ENCODE data around the gene PARD3. TPM values are rescaled to one million over a fixed set of nuclear protein-coding genes. Genes with fewer than 3 reads are reported as not detected.

The PARD3 gene
- 0.56 TPM for total RNA-seq (2013)
- polyA plus RNA-seq = under 1 TPM in 1 of 3 donors, not detected in 2; 0.51 TPM
- 0.08 and 0.14 TPM in 2 replicates for polyA minus RNA-seq
- 0 to 5.8 (median 0.17) reads per million in 11 experiments for total RNA-seq

DNA sequence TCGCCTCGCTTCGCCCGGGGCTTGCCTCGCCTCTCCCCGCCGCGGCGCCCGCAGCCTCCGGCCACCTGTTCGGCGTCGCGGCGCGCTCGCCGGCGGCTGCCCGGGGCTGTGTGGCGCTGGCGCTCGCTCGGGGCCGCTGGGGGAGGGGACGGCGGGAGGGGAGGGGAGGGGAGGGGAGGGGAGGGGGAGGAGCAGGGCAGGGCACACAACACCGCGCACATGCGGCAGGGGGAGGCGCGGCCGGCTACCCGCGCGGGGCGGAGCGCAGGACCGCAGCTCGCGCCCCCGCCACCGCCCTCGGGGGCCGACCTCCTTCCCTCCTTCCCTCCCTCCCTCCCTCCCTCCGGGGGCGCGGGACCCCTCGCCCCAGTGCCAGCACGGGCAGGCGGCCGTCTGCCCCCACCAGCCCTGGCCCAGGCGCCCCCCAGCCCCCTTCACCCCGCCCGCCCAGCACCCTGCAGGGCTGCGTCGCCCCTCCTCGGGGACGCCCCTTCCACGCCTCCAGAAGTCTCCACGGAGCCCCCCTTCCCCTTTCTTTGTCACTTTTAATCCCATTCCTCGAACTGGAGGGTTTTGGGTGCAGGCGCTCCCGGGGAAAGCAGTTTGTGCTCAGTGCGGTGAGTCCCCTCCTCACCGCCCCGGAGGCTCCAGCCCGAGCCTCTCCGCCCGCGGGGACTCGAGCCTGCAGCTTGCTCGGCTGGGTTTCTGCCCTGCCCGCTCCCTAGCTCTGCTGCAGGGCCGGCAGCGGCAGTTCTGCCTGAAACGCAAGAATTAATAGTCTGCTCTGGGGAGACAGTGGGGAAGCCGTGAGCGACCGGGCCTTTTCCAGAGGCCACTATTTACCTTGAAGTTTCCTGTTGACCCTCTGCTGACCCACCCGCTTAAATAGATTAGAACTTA is at the start of gene PARD3:
PARD3 (minus strand) TSS at position 112 of the 900 bp plus-strand sequence. CDS start 301 bp downstream, outside the sequence.
- H3K4me2 ChIP-seq (replicated peaks; ENCODE audit: extremely low read depth, low read length, poor library complexity, severe bottlenecking) = peak within 1 kb of the TSS; percentile 44
- TF ChIP-seq, protein P1, sequence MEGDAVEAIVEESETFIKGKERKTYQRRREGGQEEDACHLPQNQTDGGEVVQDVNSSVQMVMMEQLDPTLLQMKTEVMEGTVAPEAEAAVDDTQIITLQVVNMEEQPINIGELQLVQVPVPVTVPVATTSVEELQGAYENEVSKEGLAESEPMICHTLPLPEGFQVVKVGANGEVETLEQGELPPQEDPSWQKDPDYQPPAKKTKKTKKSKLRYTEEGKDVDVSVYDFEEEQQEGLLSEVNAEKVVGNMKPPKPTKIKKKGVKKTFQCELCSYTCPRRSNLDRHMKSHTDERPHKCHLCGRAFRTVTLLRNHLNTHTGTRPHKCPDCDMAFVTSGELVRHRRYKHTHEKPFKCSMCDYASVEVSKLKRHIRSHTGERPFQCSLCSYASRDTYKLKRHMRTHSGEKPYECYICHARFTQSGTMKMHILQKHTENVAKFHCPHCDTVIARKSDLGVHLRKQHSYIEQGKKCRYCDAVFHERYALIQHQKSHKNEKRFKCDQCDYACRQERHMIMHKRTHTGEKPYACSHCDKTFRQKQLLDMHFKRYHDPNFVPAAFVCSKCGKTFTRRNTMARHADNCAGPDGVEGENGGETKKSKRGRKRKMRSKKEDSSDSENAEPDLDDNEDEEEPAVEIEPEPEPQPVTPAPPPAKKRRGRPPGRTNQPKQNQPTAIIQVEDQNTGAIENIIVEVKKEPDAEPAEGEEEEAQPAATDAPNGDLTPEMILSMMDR (IDR thresholded peaks at IDR 0.05) = no peak
- intact Hi-C loops (cut with micrococcal nuclease) = no loop called here
- no peak for DNase-seq
- H3K4me3 ChIP-seq (replicated peaks in 1 of 3; ENCODE audit: low read depth in 2 of 3, low read length in 3 of 3) = no peak within 1 kb of the TSS
- H3K9me3 ChIP-seq (replicated peaks in 1 of 2; ENCODE audit: control insufficient read depth in 1 of 2, insufficient read depth in 1 of 2, low read length in 2 of 2) = peaks cover 0 to 14% of the 10 kb centered on the region in 2 donors
- no peak within 1 kb of the TSS for H3K27ac ChIP-seq (ENCODE audit: low read depth in 1 of 2, low read length in 2 of 2)
- H3K27me3 ChIP-seq (ENCODE audit: control insufficient read depth in 2 of 2, insufficient read depth in 2 of 2, low read length in 2 of 2) = peaks cover 32 to 66% of the 10 kb centered on the region in 2 donors
- H3K36me3 ChIP-seq (replicated peaks in 1 of 2; ENCODE audit: control insufficient read depth in 1 of 2, insufficient read depth in 2 of 2, low read length in 2 of 2) = no peaks in the 10 kb centered on the region
- WGBS (ENCODE audit: insufficient coverage) = under 1% methylated on average over 35 of the region's 82 CpGs
- Mint-ChIP-seq H3K27me3 (ENCODE audit: low read depth in 3 of 3) (peaks cover 55 to 77% (median 71%) of the 10 kb centered on the region in 3 donors), H3K27ac (no peak within 1 kb of the TSS), H3K4me1 (no peaks in the 10 kb centered on the region), H3K36me3 (no peaks in the 10 kb centered on the region), H3K9me3 (peaks cover 0 to 12% (median 4%) of the 10 kb centered on the region in 7 donors), H3K4me3 (peak within 1 kb of the TSS in 1 of 2 donors; percentile 84)
- no peaks in the 10 kb centered on the region for H3K79me2 ChIP-seq (ENCODE audit: insufficient read depth, low read length)
- H3K4me1 ChIP-seq (ENCODE audit: control insufficient read depth in 1 of 2, insufficient read depth in 2 of 2, low read length in 2 of 2) = no peaks in the 10 kb centered on the region
- no peak within 1 kb of the TSS for H3K9ac ChIP-seq (ENCODE audit: insufficient read depth, low read length, poor library complexity, severe bottlenecking)
- peak within 1 kb of the TSS; percentile 21 for H2AFZ ChIP-seq (ENCODE audit: insufficient read depth, low read depth, low read length, poor library complexity, severe bottlenecking)
- H4K20me1 ChIP-seq (ENCODE audit: insufficient read depth, low read length) = no peaks in the 10 kb centered on the region

DNA sequence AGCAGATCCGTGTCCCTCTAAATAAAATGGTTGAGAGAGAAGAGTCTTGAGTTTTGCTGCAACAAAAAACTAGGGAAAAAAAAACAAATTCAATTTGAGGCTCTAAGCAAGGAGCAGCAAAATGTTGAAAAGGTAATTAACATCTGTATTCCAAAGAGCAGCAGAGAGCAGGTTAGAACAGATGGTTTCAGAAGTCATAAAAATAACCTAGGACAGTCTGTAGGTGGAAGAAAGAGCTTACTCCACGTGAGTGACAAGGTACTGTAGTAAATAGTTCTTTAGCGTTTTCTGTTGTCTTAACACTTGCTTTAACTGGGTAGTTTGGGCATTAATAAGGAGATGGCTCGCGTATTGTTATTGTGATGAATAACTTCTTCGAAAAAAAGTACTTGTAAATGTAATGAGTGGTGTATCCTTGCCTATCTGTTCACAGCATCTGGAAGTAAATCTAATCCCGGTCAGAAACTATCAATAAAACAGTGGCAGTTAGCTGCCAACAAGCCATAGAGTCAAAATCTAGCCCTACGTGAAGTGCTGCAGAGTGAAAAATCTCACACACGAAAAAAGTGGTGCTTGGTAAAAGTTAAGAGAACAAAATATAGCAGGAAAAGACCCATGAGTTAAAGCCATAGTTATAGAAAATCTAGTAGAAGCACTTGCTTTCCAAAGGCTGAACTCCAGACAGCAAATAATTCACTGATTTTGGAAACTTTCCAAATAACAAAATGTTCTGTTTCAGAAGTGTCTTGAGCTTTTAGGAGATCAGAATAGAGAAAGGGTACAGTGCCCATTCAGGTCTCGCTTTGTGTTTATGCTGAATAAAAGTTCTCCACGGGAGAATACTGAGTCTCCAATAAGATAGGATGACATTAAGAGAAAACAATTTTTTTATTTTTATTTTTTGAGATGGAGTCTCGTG is 49.3 kb upstream of the PARD3 start:
- TF ChIP-seq, protein P1 (IDR thresholded peaks at IDR 0.05) = no peak
- Histone ChIP-seq H3K9me3 (replicated peaks in 1 of 2; ENCODE audit: control insufficient read depth in 1 of 2, insufficient read depth in 1 of 2, low read length in 2 of 2) (no peaks in the 10 kb centered on the region), H3K4me1 (ENCODE audit: control insufficient read depth in 1 of 2, insufficient read depth in 2 of 2, low read length in 2 of 2) (no peaks in the 10 kb centered on the region), H3K27ac (ENCODE audit: low read depth in 1 of 2, low read length in 2 of 2) (no peak overlapping the region), H3K27me3 (ENCODE audit: control insufficient read depth in 2 of 2, insufficient read depth in 2 of 2, low read length in 2 of 2) (no peaks in the 10 kb centered on the region), H3K4me3 (replicated peaks in 1 of 3; ENCODE audit: low read depth in 2 of 3, low read length in 3 of 3) (no peak overlapping the region), H4K20me1 (ENCODE audit: insufficient read depth, low read length) (no peaks in the 10 kb centered on the region), H3K36me3 (replicated peaks in 1 of 2; ENCODE audit: control insufficient read depth in 1 of 2, insufficient read depth in 2 of 2, low read length in 2 of 2) (no peaks in the 10 kb centered on the region), H3K9ac (ENCODE audit: insufficient read depth, low read length, poor library complexity, severe bottlenecking) (no peak overlapping the region), H3K79me2 (ENCODE audit: insufficient read depth, low read length) (no peaks in the 10 kb centered on the region), H2AFZ (ENCODE audit: insufficient read depth, low read depth, low read length, poor library complexity, severe bottlenecking) (no peak overlapping the region), H3K4me2 (replicated peaks; ENCODE audit: extremely low read depth, low read length, poor library complexity, severe bottlenecking) (no peak overlapping the region)
- WGBS (ENCODE audit: insufficient coverage) = 65% methylated on average over 10 of the region's 12 CpGs
- DNase-seq = no peak
- Mint-ChIP-seq H3K4me3 (no peak overlapping the region), H3K36me3 (no peaks in the 10 kb centered on the region), H3K27ac (no peak overlapping the region), H3K27me3 (ENCODE audit: low read depth in 3 of 3) (peaks cover 2 to 8% (median 6%) of the 10 kb centered on the region in 3 donors), H3K4me1 (no peaks in the 10 kb centered on the region), H3K9me3 (peaks cover 0 to 3% (median 0%) of the 10 kb centered on the region in 7 donors)
- intact Hi-C loops (cut with micrococcal nuclease) = no loop called here

Measured in CD14-positive monocyte (primary cell).